CD4-positive, alpha-beta T cell treated with Interferon gamma for 1 hour (primary cell): ENCODE data around the gene ASTN1.

ENCODE experiments used
- DNase-seq: peaks from one replicate; pipeline ENCODE4 v3.0.0-alpha.2; 2020

The ASTN1 gene

GRCh38 chr1:176864211-176864610 is 300.3 kb downstream of the ASTN1 start:
- no peak for DNase-seq

GRCh38 chr1:176863613-176864012 is 300.9 kb downstream of the ASTN1 start:
- no peak for DNase-seq

- DNase-seq = no peak
Measured at GRCh38 chr1:176858433-176858916, 306.0 kb downstream of the ASTN1 start.

- no peak for DNase-seq
Measured at GRCh38 chr1:176857632-176858031, 306.9 kb downstream of the ASTN1 start.

GRCh38 chr1:176854758-176855745 is 309.5 kb downstream of the ASTN1 start:
- no peak for DNase-seq

- DNase-seq = no peak
Measured at GRCh38 chr1:176854121-176854520, 310.4 kb downstream of the ASTN1 start.

- DNase-seq = no peak
Measured at GRCh38 chr1:176853503-176853902, 311.0 kb downstream of the ASTN1 start.

GRCh38 chr1:176852124-176852523 is 312.4 kb downstream of the ASTN1 start:
- no peak for DNase-seq

GRCh38 chr1:176850871-176851270 is 313.6 kb downstream of the ASTN1 start:
- no peak for DNase-seq

GRCh38 chr1:176849281-176849680 is 315.2 kb downstream of the ASTN1 start:
- no peak for DNase-seq

- no peak for DNase-seq
Measured at GRCh38 chr1:176847052-176847451, 317.5 kb downstream of the ASTN1 start.

- no peak for DNase-seq
Measured at GRCh38 chr1:176843352-176844297, 320.9 kb downstream of the ASTN1 start.

- no peak for DNase-seq
Measured at GRCh38 chr1:176841238-176841637, 323.3 kb downstream of the ASTN1 start.

- DNase-seq = no peak
Measured at GRCh38 chr1:176839216-176839615, 325.3 kb downstream of the ASTN1 start.

GRCh38 chr1:176838276-176838995 is 326.1 kb downstream of the ASTN1 start:
- no peak for DNase-seq

GRCh38 chr1:176837708-176838107 is 326.8 kb downstream of the ASTN1 start:
- DNase-seq = no peak

GRCh38 chr1:176831150-176831549 is 333.4 kb downstream of the ASTN1 start:
- no peak for DNase-seq

GRCh38 chr1:176829261-176829660 is 335.3 kb downstream of the ASTN1 start:
- DNase-seq = no peak

GRCh38 chr1:176826265-176826664 is 338.2 kb downstream of the ASTN1 start:
- DNase-seq = no peak

GRCh38 chr1:176820391-176821031 is 344.0 kb downstream of the ASTN1 start:
- no peak for DNase-seq

- no peak for DNase-seq
Measured at GRCh38 chr1:176816232-176816631, 348.3 kb downstream of the ASTN1 start.

- no peak for DNase-seq
Measured at GRCh38 chr1:176815621-176816020, 348.9 kb downstream of the ASTN1 start.
